22Rv1 (cell line): ENCODE data around the gene CFAP410.

Experiments
- H3K27ac ChIP-seq: fragments of 450-650 bp; 2 replicates; pipeline ENCODE4 v1.5.1; 2017
- ZFX ChIP-seq: fragments of 450-650 bp; IDR thresholded peaks from 2 replicates; pipeline ENCODE4 v1.6.1; 2017; ENCODE audit warnings: antibody characterized with exemption, borderline replicate concordance
- TF ChIP-seq, protein P1 (sequence below): fragments of 450-650 bp; IDR thresholded peaks from 2 replicates; pipeline ENCODE4 v1.5.1; 2017; ENCODE audit warnings: mild to moderate bottlenecking

CFAP410 gene

DNA sequence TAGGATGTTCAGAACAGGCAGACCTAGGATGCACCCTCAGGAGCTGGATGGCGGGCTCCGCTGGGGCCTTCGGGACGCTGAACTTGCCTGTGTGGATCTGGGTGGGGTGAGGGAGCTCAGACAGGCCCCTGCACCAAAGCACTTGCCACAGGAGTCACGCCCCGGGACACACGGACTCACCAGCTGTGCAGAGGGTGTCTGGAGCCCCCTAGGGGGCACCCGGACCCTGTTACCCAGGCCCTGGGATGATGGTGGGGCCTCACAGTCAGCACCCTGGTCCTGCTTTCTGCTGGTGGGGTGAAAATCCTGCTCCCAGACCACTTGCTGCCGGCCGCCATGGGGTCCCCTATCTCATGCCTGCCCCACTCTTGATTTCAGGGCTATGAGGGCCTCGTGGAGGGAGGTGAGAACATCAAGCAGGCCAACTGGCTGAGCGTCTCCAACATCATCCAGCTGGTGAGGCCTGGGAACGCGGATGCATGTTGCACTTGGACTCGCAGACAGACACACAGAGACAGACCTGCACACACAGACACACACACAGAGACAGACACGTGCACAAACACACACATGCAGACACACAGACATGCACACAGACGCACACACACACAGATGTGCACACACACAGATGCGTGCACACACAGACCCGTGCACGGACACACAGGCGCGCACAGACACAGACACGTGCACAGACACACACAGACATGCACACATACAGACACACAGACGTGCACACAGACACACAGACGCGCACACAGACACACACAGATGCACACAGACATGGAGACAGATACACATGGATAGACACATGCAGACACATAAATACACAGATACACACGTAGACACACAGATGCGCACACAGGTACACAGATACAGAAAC, 28.3 kb downstream of the CFAP410 start:
- no peak overlapping the region for H3K27ac ChIP-seq
- TF ChIP-seq ZFX, result no peak
- TF ChIP-seq, protein P1, sequence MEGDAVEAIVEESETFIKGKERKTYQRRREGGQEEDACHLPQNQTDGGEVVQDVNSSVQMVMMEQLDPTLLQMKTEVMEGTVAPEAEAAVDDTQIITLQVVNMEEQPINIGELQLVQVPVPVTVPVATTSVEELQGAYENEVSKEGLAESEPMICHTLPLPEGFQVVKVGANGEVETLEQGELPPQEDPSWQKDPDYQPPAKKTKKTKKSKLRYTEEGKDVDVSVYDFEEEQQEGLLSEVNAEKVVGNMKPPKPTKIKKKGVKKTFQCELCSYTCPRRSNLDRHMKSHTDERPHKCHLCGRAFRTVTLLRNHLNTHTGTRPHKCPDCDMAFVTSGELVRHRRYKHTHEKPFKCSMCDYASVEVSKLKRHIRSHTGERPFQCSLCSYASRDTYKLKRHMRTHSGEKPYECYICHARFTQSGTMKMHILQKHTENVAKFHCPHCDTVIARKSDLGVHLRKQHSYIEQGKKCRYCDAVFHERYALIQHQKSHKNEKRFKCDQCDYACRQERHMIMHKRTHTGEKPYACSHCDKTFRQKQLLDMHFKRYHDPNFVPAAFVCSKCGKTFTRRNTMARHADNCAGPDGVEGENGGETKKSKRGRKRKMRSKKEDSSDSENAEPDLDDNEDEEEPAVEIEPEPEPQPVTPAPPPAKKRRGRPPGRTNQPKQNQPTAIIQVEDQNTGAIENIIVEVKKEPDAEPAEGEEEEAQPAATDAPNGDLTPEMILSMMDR, result no peak

DNA sequence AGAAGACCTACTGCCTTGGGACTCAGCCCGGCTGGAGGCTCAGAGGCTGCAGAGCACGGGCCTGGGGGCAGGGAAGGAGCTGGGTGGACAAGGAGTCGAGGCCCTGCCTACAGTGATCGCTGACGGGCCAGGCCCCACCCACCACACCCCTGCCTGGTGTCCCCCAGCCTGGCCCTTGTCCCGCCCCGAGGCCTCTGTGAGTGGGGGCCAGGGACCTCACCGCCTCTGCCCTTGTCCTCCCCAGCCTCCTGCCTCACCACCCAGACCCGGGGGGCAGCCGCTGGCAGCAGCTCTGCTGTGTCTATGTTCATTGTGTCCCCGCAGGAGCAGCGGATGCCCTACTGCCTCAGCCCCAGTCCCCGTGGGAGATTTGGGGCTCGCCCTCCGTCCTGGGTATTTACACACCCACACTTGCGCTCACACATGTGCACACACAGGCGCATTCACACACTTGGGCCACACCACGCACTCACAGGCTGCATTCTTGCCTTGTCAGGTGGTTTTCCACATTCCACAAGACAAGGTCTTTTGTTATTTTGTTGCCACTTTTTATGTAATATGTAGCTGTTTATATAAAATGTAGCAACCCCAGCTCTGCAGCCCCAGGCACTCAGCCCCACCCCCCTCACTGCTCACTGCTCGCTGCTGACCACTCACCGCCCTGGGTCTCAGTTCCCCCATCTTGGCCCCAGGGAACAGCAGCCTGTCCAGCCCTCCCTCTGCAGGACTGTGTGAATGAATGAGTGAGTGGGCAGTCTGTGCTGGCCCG, 32.1 kb downstream of the CFAP410 start:
- TF ChIP-seq, protein P1, result no peak
- no peak for TF ChIP-seq ZFX
- H3K27ac ChIP-seq, result no peak overlapping the region

DNA sequence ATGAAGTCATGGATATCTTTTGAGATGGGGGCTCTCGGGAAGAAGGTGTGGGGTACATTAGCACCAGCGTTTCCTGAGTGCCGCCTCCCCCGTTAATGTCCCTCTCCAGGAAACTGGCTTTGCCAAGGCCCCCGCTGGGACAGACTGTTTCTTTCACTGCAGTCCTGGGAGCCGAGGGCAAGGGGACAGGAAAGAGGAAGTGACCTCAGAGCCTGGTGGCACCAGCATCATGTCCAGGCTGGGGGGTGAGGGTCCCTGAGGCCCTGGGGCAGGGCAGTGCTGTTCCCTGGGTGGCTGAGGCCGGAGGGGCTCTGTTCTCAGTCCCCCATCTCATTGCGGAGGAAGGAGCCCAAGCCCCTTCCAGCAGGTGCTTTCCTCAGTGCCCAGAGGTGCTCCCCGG, 33.5 kb downstream of the CFAP410 start:
- no peak overlapping the region for H3K27ac ChIP-seq
- TF ChIP-seq ZFX, result no peak
- TF ChIP-seq, protein P1, result no peak

DNA sequence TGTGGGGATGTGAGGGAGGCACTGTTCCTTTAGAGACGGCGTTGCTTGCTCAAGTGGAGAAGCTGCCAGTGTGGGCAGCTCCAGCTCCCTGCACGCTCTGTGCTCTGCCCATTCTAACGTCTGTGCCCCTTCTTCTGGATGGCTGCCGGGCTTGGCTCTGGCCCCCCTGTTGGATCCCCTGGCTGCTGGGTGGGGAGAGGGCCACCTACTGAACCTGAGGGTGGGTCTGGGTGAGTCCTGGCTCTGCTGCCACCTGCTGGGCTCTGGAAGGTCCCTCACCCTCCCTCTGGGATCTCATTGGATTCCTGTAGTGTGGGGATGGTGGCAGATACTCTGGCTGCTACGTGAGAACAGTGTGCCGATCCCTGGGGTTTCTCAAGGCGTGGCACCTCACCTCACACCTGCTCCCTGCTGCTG, 34.3 kb downstream of the CFAP410 start:
- TF ChIP-seq ZFX, result no peak
- TF ChIP-seq, protein P1, result peak; percentile 79
- H3K27ac ChIP-seq, result no peak overlapping the region

DNA sequence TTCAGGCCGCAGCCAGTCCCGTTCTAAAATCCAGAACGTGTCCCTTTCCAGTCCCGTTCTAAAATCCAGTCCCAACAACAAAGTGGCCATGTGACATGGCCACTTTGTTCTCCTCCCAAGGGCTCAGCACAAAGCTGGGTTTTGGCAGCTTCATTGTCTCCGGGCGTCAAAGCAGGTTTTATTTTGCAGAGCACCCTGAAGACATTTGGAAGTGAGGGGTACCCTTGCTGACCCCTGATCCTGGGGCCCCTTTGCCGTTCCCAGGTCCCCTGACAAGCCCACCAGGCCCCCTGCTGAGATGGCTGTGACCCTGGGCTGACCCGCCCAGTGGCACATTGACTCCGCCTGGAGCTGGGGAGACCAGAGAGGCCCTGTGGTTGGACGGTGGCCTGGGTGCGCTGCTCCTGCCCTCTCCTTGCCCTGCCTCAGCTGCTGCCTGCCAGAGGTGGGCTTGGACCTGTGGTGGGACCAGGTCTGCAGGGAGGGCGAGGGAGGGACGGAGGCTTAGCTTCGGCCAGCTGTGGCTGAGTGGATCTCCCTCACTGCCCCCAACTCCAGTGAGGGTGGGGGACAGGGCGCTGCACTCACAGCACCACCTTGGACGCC, 35.1 kb downstream of the CFAP410 start:
- TF ChIP-seq, protein P1, result no peak
- no peak for TF ChIP-seq ZFX
- no peak overlapping the region for H3K27ac ChIP-seq

DNA sequence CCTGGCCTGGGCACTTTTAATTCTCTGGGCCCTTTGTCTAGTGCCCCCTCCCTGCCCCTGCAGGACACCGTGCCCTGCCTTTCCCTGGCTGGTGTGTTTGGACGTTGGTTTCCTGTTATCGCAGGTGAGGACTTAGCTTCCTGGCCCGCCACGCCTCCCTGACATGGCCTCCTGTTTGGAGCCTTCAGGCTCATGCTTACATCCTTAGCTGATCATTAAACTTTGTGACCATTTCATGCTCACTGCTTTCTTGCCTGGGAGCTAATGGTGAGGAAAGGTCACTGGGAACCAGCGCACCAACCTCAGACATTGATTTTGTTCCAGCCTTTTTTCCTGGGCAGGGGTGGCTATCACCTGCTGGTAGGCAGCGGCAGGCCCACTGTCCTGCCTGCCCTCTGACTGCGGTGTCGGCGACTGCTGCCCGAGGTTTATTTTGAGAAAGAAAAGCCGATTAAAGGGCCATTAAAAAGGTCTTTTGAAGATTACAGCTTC, 35.7 kb downstream of the CFAP410 start:
- no peak overlapping the region for H3K27ac ChIP-seq
- TF ChIP-seq, protein P1, result no peak
- TF ChIP-seq ZFX, result no peak
